PC-9 (cell line): ENCODE data around the gene RNF182. TPM values are rescaled to one million over a fixed set of nuclear protein-coding genes. Genes with fewer than 3 reads are reported as not detected.
"Not testable (repeated sequence)": the region's sequence is repeated elsewhere in the genome, so short reads cannot be mapped to it uniquely, and the experiment has no call there.

Experiments used
- Bru-seq: library from RNA; stranded (reverse); fragments of 400-500 nt; gene quantifications from one replicate; lab custom pipeline; 2021; lab: Mats Ljungman, UMichigan
- BruChase-seq, 2 experiments: library from RNA; stranded (reverse); fragments of 400-500 nt; gene quantifications; one replicate each; lab custom pipeline; 2021; lab: Mats Ljungman, UMichigan
- BruUV-seq: library from RNA; stranded (reverse); fragments of 400-500 nt; replicated peaks from 2 replicates; lab custom pipeline; 2021; lab: Mats Ljungman, UMichigan
- CTCF ChIA-PET: fragments of 300-600 bp; sonication (Branson Sonifier 250); formaldehyde crosslinking; loops from one replicate; lab custom pipeline; 2022; ENCODE audit warnings: antibody characterized with exemption; lab: Charles Lee
- POLR2A ChIA-PET: fragments of 300-600 bp; sonication (Branson Sonifier 250); formaldehyde crosslinking; loops from one replicate; lab custom pipeline; 2022; ENCODE audit warnings: antibody characterized with exemption; ENCODE audit not compliant: unreplicated experiment; lab: Charles Lee
- DNase-seq, 2 experiments: peaks; one replicate each; pipeline versions ENCODE4 v3.0.0 to v3.0.0-alpha.2; 2015 to 2022; ENCODE audit warnings: mixed read lengths in 1 of 2
- H2AFZ ChIP-seq: fragments of 200-600 bp; sonication (generic); 2 replicates; pipeline ENCODE4 v1.8.1; 2017; ENCODE audit warnings: antibody characterized with exemption
- H3F3A ChIP-seq: fragments of 200-600 bp; sonication (generic); 2 replicates; pipeline ENCODE4 v1.8.1; 2017; ENCODE audit warnings: antibody characterized with exemption, mild to moderate bottlenecking, low read depth; ENCODE audit not compliant: insufficient read depth
- H3K27ac ChIP-seq: fragments of 200-600 bp; sonication (generic); 2 replicates; pipeline ENCODE4 v1.6.1; 2016; ENCODE audit warnings: mixed run types
- H3K27me3 ChIP-seq: fragments of 200-600 bp; sonication (generic); 2 replicates; pipeline ENCODE4 v1.6.1; 2016; ENCODE audit warnings: low read depth, mixed run types; ENCODE audit not compliant: insufficient read depth
- H3K36me3 ChIP-seq: fragments of 200-600 bp; sonication (generic); 2 replicates; pipeline ENCODE4 v1.6.1; 2016; ENCODE audit warnings: low read depth, mixed run types
- H3K4me1 ChIP-seq: fragments of 200-600 bp; sonication (generic); replicated peaks from 2 replicates; pipeline ENCODE4 v1.6.1; 2016; ENCODE audit warnings: mixed run types; ENCODE audit not compliant: insufficient read depth
- H3K4me2 ChIP-seq: fragments of 200-600 bp; sonication (generic); 2 replicates; pipeline ENCODE4 v1.6.1; 2017; ENCODE audit warnings: mixed run types
- H3K4me3 ChIP-seq: fragments of 200-600 bp; sonication (generic); 2 replicates; pipeline ENCODE4 v1.6.1; 2016; ENCODE audit warnings: mixed run types
- H3K79me2 ChIP-seq: fragments of 200-600 bp; sonication (generic); 2 replicates; pipeline ENCODE4 v1.6.1; 2017; ENCODE audit warnings: low read depth, mixed run types
- H3K9me2 ChIP-seq: fragments of 200-600 bp; sonication (generic); 2 replicates; pipeline ENCODE4 v1.8.1; 2017; ENCODE audit warnings: mild to moderate bottlenecking; ENCODE audit not compliant: insufficient read depth
- H3K9me3 ChIP-seq: fragments of 200-600 bp; sonication (generic); 2 replicates; pipeline ENCODE4 v1.8.1; 2016; ENCODE audit warnings: low read depth; ENCODE audit not compliant: insufficient read depth
- H4K20me1 ChIP-seq: fragments of 200-600 bp; sonication (generic); 2 replicates; pipeline ENCODE4 v1.8.1; 2017; ENCODE audit not compliant: insufficient read depth
- CTCF ChIP-seq: fragments of 200-600 bp; sonication (generic); conservative IDR thresholded peaks from 2 replicates; pipeline ENCODE4 v1.6.1; 2017; ENCODE audit warnings: mixed run types, antibody characterized with exemption, mild to moderate bottlenecking, moderate library complexity
- EZH2 ChIP-seq: fragments of 200-600 bp; sonication (generic); IDR thresholded peaks from 2 replicates; pipeline ENCODE4 v1.8.0; 2017; ENCODE audit warnings: antibody characterized with exemption, low read depth
- intact Hi-C: fragments of 100-400 bp; cut with micrococcal nuclease; formaldehyde crosslinking; loops from one replicate; pipeline ENCODE4 v1.10.0; 2022; ENCODE audit not compliant: unreplicated experiment
- long read RNA-seq: library from polyadenylated mRNA; stranded (forward); transcript quantifications from one replicate; pipeline ENCODE4 v2.0.0, GENCODE V29; 2022
- total RNA-seq: library from RNA; stranded (reverse); gene quantifications from 2 replicates; pipeline ENCODE4 v1.2.3, GENCODE V29; 2021

RNF182 gene
- total RNA-seq (0.13 and 0.18 TPM in 2 replicates), Bru-seq, nascent RNA (percentile 28 among the genes with signal in this experiment), BruChase-seq, experiment 1, labeled RNA remaining after a 2-hour chase (percentile 18 among the genes with signal in this experiment), BruChase-seq, experiment 2, labeled RNA remaining after a 6-hour chase (percentile 24 among the genes with signal in this experiment)
- long read RNA-seq, partial matches to known transcripts = 0 of 1 reads
- long read RNA-seq, other reads (novel, unspliced or antisense) = 0 of 1 reads

- H3K9me3 ChIP-seq = no peaks in the 10 kb centered on the region
- H3K27ac ChIP-seq = no peak within 1 kb of the TSS
- H3K9me2 ChIP-seq = no peaks in the 10 kb centered on the region
- H4K20me1 ChIP-seq = no peaks in the 10 kb centered on the region
- no peaks in the 10 kb centered on the region for H3F3A ChIP-seq
- ChIA-PET CTCF (interaction anchor here (0.6 kb wide), 1 partner anchor 112 kb away, joined by 4 read pairs; no protein-coding TSS in a partner anchor), POLR2A (interaction anchor here (0.6 kb wide), 1 partner anchor 432 kb away, joined by 4 read pairs; no protein-coding TSS in a partner anchor)
- H3K27me3 ChIP-seq = no peaks in the 10 kb centered on the region
- DNase-seq = peak in 1 of 2 experiments; percentile 35
- intact Hi-C loops = no loop called here
- peak within 1 kb of the TSS; percentile 33; the same call in 1 of the 2 replicates for H3K4me3 ChIP-seq
- H3K36me3 ChIP-seq = no peaks in the 10 kb centered on the region
- no peaks in the 10 kb centered on the region for H3K4me1 ChIP-seq
- no peaks in the 10 kb centered on the region for H3K79me2 ChIP-seq
- no TSS peak for BruUV-seq
- peak within 1 kb of the TSS; percentile 38; the same call in 1 of the 2 replicates for H3K4me2 ChIP-seq
- no peak within 1 kb of the TSS for H2AFZ ChIP-seq
- TF ChIP-seq CTCF (no peak), EZH2 (no peak)
These were observed at the start of gene RNF182 for GRCh38 chr6:13924949-13925881. RNF182 (plus strand) TSS chr6:13924952; CDS start chr6:13977120, 52,168 bp downstream.

- ChIA-PET POLR2A (no interaction called here), CTCF (no interaction called here)
- intact Hi-C loops = loop anchor here (10.0 kb wide), 1 partner anchor 162 kb away; the partner anchor contains the start of gene RANBP9
- no TSS peak for BruUV-seq
- Histone ChIP-seq H3K27me3 (no peaks in the 10 kb centered on the region), H3K36me3 (no peaks in the 10 kb centered on the region), H3K27ac (no peak overlapping the region), H3K79me2 (no peaks in the 10 kb centered on the region), H3K4me1 (peaks cover 33% of the 10 kb centered on the region), H4K20me1 (no peaks in the 10 kb centered on the region), H3K9me3 (no peaks in the 10 kb centered on the region), H3K9me2 (no peaks in the 10 kb centered on the region), H2AFZ (no peak overlapping the region), H3F3A (peaks cover 16% of the 10 kb centered on the region), H3K4me2 (no peak overlapping the region), H3K4me3 (no peak overlapping the region)
- DNase-seq = no peak
- TF ChIP-seq CTCF = no peak
- TF ChIP-seq EZH2 = no peak
These were observed 47.7 kb upstream of the RNF182 start for GRCh38 chr6:13877051-13877450.

GRCh38 chr6:13880061-13880663 lies 44.6 kb upstream of the RNF182 start:
- H3K27ac ChIP-seq, H3K4me3 ChIP-seq, H2AFZ ChIP-seq, H3K4me2 ChIP-seq, H3F3A ChIP-seq, DNase-seq, H3K79me2 ChIP-seq, CTCF ChIA-PET, H4K20me1 ChIP-seq, BruUV-seq, POLR2A ChIA-PET, H3K9me3 ChIP-seq, intact Hi-C loops, H3K9me2 ChIP-seq, H3K36me3 ChIP-seq, H3K27me3 ChIP-seq: not testable (repeated sequence)
- H3K4me1 ChIP-seq = peaks cover 18% of the 10 kb centered on the region
